ENCODE measurements around the gene MOSMO.

The MOSMO gene

GRCh38 chr16:22050963-22051362 is 43.1 kb downstream of the MOSMO start:
- no peak for DNase-seq (ENCODE audit: low spot score)

- no peak for DNase-seq (ENCODE audit: low spot score)
These were observed 45.1 kb downstream of the MOSMO start for GRCh38 chr16:22052980-22053379.

- no peak for DNase-seq (ENCODE audit: low spot score)
These were observed 46.0 kb downstream of the MOSMO start for GRCh38 chr16:22053921-22054341.

- no peak for DNase-seq (ENCODE audit: low spot score)
These were observed 47.1 kb downstream of the MOSMO start for GRCh38 chr16:22054847-22055590.

- no peak for DNase-seq (ENCODE audit: low spot score)
These were observed 48.0 kb downstream of the MOSMO start for GRCh38 chr16:22055881-22056280.

- no peak for DNase-seq (ENCODE audit: low spot score)
These were observed 56.1 kb downstream of the MOSMO start for GRCh38 chr16:22063888-22064467.

GRCh38 chr16:22065252-22065651 is 57.3 kb downstream of the MOSMO start:
- DNase-seq (ENCODE audit: low spot score), result no peak

- no peak for DNase-seq (ENCODE audit: low spot score)
These were observed 62.7 kb downstream of the MOSMO start for GRCh38 chr16:22070361-22071330.

- no peak for DNase-seq (ENCODE audit: low spot score)
These were observed 63.5 kb downstream of the MOSMO start for GRCh38 chr16:22071331-22071910.

- no peak for DNase-seq (ENCODE audit: low spot score)
These were observed 65.4 kb downstream of the MOSMO start for GRCh38 chr16:22073350-22073749.

- DNase-seq (ENCODE audit: low spot score), result no peak
These were observed 67.3 kb downstream of the MOSMO start for GRCh38 chr16:22075043-22075757.

- DNase-seq (ENCODE audit: low spot score), result no peak
These were observed 67.9 kb downstream of the MOSMO start for GRCh38 chr16:22075776-22076175.

GRCh38 chr16:22077700-22078313 is 69.9 kb downstream of the MOSMO start:
- peak; percentile 75 for DNase-seq (ENCODE audit: low spot score)

- no peak for DNase-seq (ENCODE audit: low spot score)
These were observed 70.7 kb downstream of the MOSMO start for GRCh38 chr16:22078656-22079055.

- no peak for DNase-seq (ENCODE audit: low spot score)
These were observed 73.1 kb downstream of the MOSMO start for GRCh38 chr16:22081050-22081449.

GRCh38 chr16:22086440-22086839 is 78.5 kb downstream of the MOSMO start:
- no peak for DNase-seq (ENCODE audit: low spot score)

- no peak for DNase-seq (ENCODE audit: low spot score)
These were observed 80.7 kb downstream of the MOSMO start for GRCh38 chr16:22088642-22089041.

GRCh38 chr16:22089910-22090309 is 82.0 kb downstream of the MOSMO start:
- DNase-seq (ENCODE audit: low spot score), result no peak

GRCh38 chr16:22091721-22092120 is 83.8 kb downstream of the MOSMO start:
- DNase-seq (ENCODE audit: low spot score), result no peak

- no peak for DNase-seq (ENCODE audit: low spot score)
These were observed 84.4 kb downstream of the MOSMO start, which contains the start of gene VWA3A for GRCh38 chr16:22092143-22092933. VWA3A (plus strand) TSS chr16:22092541; CDS start chr16:22092638, 97 bp downstream.

Measured in germinal center (tissue), 1 donor.